ENCODE results near the gene OBSL1. TPM values are rescaled to one million over a fixed set of nuclear protein-coding genes. Genes with fewer than 3 reads are reported as not detected.
A peak's percentile ranks its signal among the peaks of the same experiment; 100 is the strongest.

OBSL1 gene
- total RNA-seq, 1 donor from 2014 or later, result 122 TPM

- no peaks in the 10 kb centered on the region for H3K36me3 Mint-ChIP-seq (ENCODE audit: low read depth)
- H3K4me1 Mint-ChIP-seq, result no peaks in the 10 kb centered on the region
- DNase-seq (ENCODE audit: low read depth, low spot score), result no peak
Measured at GRCh38 chr2:219615894-219616293, 44.6 kb upstream of the OBSL1 start.

DNA sequence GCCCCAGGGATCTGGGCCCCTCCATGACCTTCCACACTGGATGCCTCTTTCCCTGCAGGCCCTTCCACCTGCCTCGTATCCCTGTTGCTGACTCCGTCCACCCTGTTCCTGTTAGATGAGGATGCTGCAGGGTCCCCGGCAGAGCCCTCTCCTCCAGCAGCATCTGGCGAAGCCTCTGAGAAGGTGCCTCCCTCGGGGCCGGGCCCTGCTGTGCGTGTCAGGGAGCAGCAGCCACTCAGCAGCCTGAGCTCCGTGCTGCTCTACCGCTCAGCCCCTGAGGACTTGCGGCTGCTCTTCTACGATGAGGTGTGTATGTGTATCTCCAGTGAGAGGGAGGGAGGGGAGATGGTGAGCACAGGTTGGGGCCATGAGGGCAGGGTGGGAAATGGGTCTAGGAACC, 43.7 kb upstream of the OBSL1 start:
- Mint-ChIP-seq H3K9me3 (no peaks in the 10 kb centered on the region), H3K4me3 (no peak overlapping the region), H3K27ac (ENCODE audit: unreplicated experiment) (no peak overlapping the region), H3K27me3 (ENCODE audit: low read depth) (no peaks in the 10 kb centered on the region), H3K36me3 (ENCODE audit: low read depth) (no peaks in the 10 kb centered on the region), H3K4me1 (no peaks in the 10 kb centered on the region)
- TF ChIP-seq, protein P1, sequence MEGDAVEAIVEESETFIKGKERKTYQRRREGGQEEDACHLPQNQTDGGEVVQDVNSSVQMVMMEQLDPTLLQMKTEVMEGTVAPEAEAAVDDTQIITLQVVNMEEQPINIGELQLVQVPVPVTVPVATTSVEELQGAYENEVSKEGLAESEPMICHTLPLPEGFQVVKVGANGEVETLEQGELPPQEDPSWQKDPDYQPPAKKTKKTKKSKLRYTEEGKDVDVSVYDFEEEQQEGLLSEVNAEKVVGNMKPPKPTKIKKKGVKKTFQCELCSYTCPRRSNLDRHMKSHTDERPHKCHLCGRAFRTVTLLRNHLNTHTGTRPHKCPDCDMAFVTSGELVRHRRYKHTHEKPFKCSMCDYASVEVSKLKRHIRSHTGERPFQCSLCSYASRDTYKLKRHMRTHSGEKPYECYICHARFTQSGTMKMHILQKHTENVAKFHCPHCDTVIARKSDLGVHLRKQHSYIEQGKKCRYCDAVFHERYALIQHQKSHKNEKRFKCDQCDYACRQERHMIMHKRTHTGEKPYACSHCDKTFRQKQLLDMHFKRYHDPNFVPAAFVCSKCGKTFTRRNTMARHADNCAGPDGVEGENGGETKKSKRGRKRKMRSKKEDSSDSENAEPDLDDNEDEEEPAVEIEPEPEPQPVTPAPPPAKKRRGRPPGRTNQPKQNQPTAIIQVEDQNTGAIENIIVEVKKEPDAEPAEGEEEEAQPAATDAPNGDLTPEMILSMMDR (conservative IDR thresholded peaks at IDR 0.05), result no peak
- DNase-seq (ENCODE audit: low read depth, low spot score), result no peak

More at GRCh38 chr2:219615894-219616293, 44.6 kb upstream of the OBSL1 start:
- Mint-ChIP-seq H3K27me3 (ENCODE audit: low read depth) (no peaks in the 10 kb centered on the region), H3K27ac (ENCODE audit: unreplicated experiment) (no peak overlapping the region), H3K4me3 (no peak overlapping the region), H3K9me3 (no peaks in the 10 kb centered on the region)
- TF ChIP-seq, protein P1 (conservative IDR thresholded peaks at IDR 0.05), result no peak

- Mint-ChIP-seq H3K36me3 (ENCODE audit: low read depth) (no peaks in the 10 kb centered on the region), H3K27me3 (ENCODE audit: low read depth) (no peaks in the 10 kb centered on the region), H3K9me3 (no peaks in the 10 kb centered on the region), H3K4me1 (no peaks in the 10 kb centered on the region), H3K27ac (ENCODE audit: unreplicated experiment) (no peak overlapping the region), H3K4me3 (no peak overlapping the region)
- DNase-seq (ENCODE audit: low read depth, low spot score), result no peak
- TF ChIP-seq, protein P1 (conservative IDR thresholded peaks at IDR 0.05), result no peak
Measured at GRCh38 chr2:219614076-219614860, 42.9 kb upstream of the OBSL1 start.

- Mint-ChIP-seq H3K9me3 (no peaks in the 10 kb centered on the region), H3K4me1 (no peaks in the 10 kb centered on the region), H3K4me3 (no peak overlapping the region), H3K27ac (ENCODE audit: unreplicated experiment) (no peak overlapping the region), H3K36me3 (ENCODE audit: low read depth) (no peaks in the 10 kb centered on the region), H3K27me3 (ENCODE audit: low read depth) (no peaks in the 10 kb centered on the region)
- DNase-seq (ENCODE audit: low read depth, low spot score), result no peak
- TF ChIP-seq, protein P1 (conservative IDR thresholded peaks at IDR 0.05), result no peak
Measured at GRCh38 chr2:219613461-219614070, 42.2 kb upstream of the OBSL1 start.

GRCh38 chr2:219612577-219613286, 41.4 kb upstream of the OBSL1 start:
- no peaks in the 10 kb centered on the region for H3K9me3 Mint-ChIP-seq
- no peaks in the 10 kb centered on the region for H3K4me1 Mint-ChIP-seq
- H3K27me3 Mint-ChIP-seq (ENCODE audit: low read depth), result no peaks in the 10 kb centered on the region
- H3K27ac Mint-ChIP-seq (ENCODE audit: unreplicated experiment), result peak overlapping the region; percentile 62
- TF ChIP-seq, protein P1 (conservative IDR thresholded peaks at IDR 0.05), result no peak
- no peaks in the 10 kb centered on the region for H3K36me3 Mint-ChIP-seq (ENCODE audit: low read depth)
- no peak for DNase-seq (ENCODE audit: low read depth, low spot score)
- no peak overlapping the region for H3K4me3 Mint-ChIP-seq

All from neural crest cell (in vitro differentiated cells).